Umbilical cord (tissue), 2 donors: ENCODE results near the gene MAGI2. TPM values are rescaled to one million over a fixed set of nuclear protein-coding genes. Genes with fewer than 3 reads are reported as not detected.
A peak's percentile ranks its signal among the peaks of the same experiment; 100 is the strongest.

ENCODE experiments used
- DNase-seq: peaks from one replicate; pipeline ENCODE4 v3.0.0-alpha.2; 2015; ENCODE audit warnings: low spot score
- total RNA-seq: library from RNA; depleted of rRNA; stranded (reverse); fragments of >200 nt; gene quantifications from one replicate; pipeline ENCODE4 v1.2.3, GENCODE V29; 2014; ENCODE audit warnings: low replicate concordance; ENCODE audit not compliant: insufficient read depth

MAGI2 gene
- total RNA-seq, 1 donor from 2014 or later, result 51.5 TPM

GRCh38 chr7:78191475-78192079, 1261.9 kb downstream of the MAGI2 start:
- DNase-seq, result no peak

GRCh38 chr7:78189762-78190161, 1263.7 kb downstream of the MAGI2 start:
- no peak for DNase-seq

GRCh38 chr7:78185149-78185745, 1268.2 kb downstream of the MAGI2 start:
- DNase-seq, result no peak

- DNase-seq, result no peak
Measured at GRCh38 chr7:78184299-78184698, 1269.2 kb downstream of the MAGI2 start.

GRCh38 chr7:78179827-78180477, 1273.5 kb downstream of the MAGI2 start:
- DNase-seq, result no peak

GRCh38 chr7:78179211-78179610, 1274.3 kb downstream of the MAGI2 start:
- peak; percentile 38 for DNase-seq

GRCh38 chr7:78178319-78178718, 1275.1 kb downstream of the MAGI2 start:
- no peak for DNase-seq

GRCh38 chr7:78176171-78176570, 1277.3 kb downstream of the MAGI2 start:
- DNase-seq, result peak; percentile 19

- no peak for DNase-seq
Measured at GRCh38 chr7:78175330-78176100, 1278.0 kb downstream of the MAGI2 start.

GRCh38 chr7:78173666-78174065, 1279.8 kb downstream of the MAGI2 start:
- DNase-seq, result no peak

GRCh38 chr7:78172933-78173591, 1280.4 kb downstream of the MAGI2 start:
- peak; percentile 32 for DNase-seq

GRCh38 chr7:78172267-78172757, 1281.2 kb downstream of the MAGI2 start:
- DNase-seq, result no peak

- no peak for DNase-seq
Measured at GRCh38 chr7:78171398-78171797, 1282.1 kb downstream of the MAGI2 start.

- no peak for DNase-seq
Measured at GRCh38 chr7:78170815-78171214, 1282.7 kb downstream of the MAGI2 start.

GRCh38 chr7:78169992-78170391, 1283.5 kb downstream of the MAGI2 start:
- no peak for DNase-seq

- no peak for DNase-seq
Measured at GRCh38 chr7:78168865-78169264, 1284.6 kb downstream of the MAGI2 start.

- DNase-seq, result no peak
Measured at GRCh38 chr7:78167860-78168259, 1285.6 kb downstream of the MAGI2 start.

GRCh38 chr7:78165854-78166253, 1287.6 kb downstream of the MAGI2 start:
- no peak for DNase-seq

GRCh38 chr7:78165454-78165853, 1288.0 kb downstream of the MAGI2 start:
- no peak for DNase-seq

- DNase-seq, result no peak
Measured at GRCh38 chr7:78164459-78164858, 1289.0 kb downstream of the MAGI2 start.

- no peak for DNase-seq
Measured at GRCh38 chr7:78161781-78162180, 1291.7 kb downstream of the MAGI2 start.

GRCh38 chr7:78159545-78159944, 1293.9 kb downstream of the MAGI2 start:
- DNase-seq, result no peak
